GM18526 (cell line): Measurements from ENCODE around the gene TSC2.

Source experiments
- POLR2A ChIP-seq: IDR thresholded peaks from 3 replicates; pipeline ENCODE4 v1.6.1; 2011; ENCODE audit not compliant: insufficient read length; ENCODE audit errors: extremely low read depth

TSC2 gene

GRCh38 chr16:2007081-2007836, 40.5 kb upstream of the TSC2 start:
- no peak for TF ChIP-seq POLR2A

- TF ChIP-seq POLR2A, result no peak
These were observed 39.7 kb upstream of the TSC2 start for GRCh38 chr16:2008009-2008526.

DNA sequence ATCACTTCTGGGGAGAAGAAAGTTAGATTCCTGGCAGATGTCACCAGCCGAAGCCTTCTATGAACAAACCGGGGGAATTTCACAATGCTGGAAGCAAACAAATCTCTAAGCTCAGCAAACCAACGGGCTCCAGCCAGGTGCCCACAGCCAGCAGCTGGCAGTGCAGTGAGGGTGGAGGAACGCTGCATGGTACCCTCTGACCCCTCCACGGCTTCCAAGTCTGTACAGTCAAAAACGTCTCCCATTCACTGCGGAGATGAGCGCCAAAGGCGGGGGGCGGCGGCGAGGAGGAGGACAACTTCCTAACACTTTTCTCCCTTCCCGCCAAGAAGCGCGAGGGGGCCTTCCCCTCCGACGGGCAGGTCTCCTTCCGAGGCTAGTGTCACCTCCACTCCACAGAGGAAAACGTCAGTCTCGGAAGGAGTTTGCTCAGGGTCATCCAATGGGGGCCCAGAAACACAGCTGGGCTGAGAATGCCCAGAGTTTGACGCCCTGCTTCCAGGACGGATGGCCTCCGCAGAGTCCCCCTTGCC, 39.1 kb upstream of the TSC2 start:
- TF ChIP-seq POLR2A, result no peak

- TF ChIP-seq POLR2A, result no peak
These were observed 38.5 kb upstream of the TSC2 start for GRCh38 chr16:2009164-2009711.

DNA sequence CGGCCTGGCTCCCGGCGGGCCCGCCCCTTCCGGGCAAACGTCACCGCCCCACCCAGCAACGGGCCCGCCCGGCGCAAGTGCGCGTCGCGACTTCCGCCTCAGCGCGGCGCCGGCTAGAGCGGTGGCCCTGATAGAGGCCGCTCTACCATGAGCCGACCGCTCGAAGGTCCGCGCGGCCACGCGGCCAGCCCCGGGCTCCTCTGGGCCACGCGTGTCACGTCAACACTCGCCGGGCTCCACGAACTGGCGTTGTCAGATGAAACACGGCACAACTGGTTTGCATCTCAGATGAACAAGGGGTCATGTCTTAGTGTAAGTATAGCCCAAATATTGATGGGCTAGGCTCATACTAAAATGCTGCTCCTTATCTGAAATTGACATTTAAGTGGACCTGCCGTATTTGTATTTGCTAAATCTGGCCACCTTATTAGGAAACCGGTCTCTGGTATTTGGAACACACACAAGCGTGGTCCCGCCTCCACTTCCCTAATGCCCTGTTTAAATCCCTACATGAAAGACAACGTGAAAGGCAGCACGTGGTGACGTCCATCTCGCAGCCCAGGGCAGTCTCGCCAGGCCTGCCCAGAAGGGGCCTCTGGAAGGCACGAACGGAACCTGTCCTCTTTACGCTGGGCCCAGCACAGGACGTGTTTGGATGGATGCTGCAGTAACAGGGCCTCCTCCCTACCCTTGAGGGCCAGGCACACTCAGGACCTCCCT, 37.8 kb upstream of the TSC2 start, which contains the start of gene ZNF598:
ZNF598 (minus strand) TSS at position 31 of the 720 bp plus-strand sequence.
- TF ChIP-seq POLR2A, result peak; percentile 91

DNA sequence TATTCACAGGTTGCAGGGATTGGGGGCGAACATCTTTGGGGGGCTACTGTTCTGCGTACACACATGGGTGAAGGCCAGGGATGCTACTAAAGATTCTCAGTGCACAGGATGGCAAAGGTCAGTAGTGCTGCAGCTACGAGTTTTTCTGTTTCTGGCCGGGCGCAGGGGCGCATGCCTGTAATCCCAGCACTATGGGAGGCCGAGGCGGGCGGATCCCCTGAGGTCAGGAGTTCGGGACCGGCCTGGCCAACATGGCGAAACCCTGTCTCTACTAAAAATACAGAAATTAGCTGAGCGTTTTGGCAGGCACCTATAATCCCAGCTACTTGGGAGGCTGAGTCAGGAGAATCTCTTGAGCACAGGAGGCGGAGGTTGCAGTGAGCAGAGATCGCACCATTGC, 34.3 kb upstream of the TSC2 start:
- no peak for TF ChIP-seq POLR2A

DNA sequence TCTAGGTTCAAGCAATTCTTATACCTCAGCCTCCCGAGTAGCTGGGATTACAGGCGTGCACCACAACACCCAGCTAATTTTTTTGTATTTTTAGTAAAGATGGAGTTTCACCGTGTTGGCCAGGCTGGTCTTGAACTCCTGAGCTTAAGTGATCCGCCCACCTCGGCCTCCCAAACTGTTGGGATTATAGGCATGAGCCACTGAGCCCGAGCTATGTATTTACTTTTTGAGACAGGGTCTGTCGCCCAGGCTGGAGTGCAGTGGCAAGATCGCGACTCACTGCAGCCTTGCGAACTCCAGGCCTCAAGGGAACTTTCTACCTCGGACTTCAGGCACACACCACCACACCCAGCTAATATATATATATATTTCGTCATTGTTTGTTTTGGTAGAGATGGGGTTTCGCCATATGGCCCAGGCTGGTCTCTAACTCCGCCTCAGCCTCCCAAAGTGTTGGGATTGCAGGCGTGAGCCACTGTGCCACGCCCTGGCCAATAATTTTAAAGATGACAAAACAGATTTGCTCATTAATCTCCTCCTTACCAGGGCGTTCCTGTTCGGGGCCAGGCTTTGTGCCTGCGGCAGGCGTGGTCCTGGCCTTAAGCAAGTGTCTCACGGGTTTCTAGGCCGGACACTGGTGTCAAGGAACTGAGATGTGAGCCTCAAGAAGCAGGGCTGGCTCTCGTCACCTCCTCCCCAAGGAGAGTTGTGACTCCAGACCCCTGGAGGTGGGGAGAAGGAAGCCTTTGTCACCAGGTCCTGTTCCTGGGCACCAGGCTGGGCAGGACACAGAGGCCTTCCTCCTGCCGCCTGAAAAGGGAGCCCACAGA, 32.5 kb upstream of the TSC2 start:
- no peak for TF ChIP-seq POLR2A

DNA sequence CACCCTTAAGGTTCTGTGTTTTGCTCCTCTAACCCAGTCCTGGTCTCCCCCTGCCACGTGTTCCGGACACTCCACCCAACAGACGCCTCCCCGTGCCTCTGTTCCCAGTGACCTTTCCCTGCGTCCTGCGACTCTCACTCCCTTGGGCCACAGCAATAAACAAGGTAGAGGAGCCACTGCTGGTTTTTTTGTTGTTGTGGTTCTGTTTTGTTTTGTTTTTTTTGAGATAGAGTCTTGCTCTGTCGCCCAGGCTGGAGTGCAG, 31.9 kb upstream of the TSC2 start:
- no peak for TF ChIP-seq POLR2A

GRCh38 chr16:2016407-2016922, 31.3 kb upstream of the TSC2 start:
- TF ChIP-seq POLR2A, result no peak

GRCh38 chr16:2019518-2019920, 28.3 kb upstream of the TSC2 start, which contains the start of gene NPW:
NPW (plus strand) TSS chr16:2019785.
- TF ChIP-seq POLR2A, result no peak

GRCh38 chr16:2019921-2020831, 27.6 kb upstream of the TSC2 start:
- no peak for TF ChIP-seq POLR2A

DNA sequence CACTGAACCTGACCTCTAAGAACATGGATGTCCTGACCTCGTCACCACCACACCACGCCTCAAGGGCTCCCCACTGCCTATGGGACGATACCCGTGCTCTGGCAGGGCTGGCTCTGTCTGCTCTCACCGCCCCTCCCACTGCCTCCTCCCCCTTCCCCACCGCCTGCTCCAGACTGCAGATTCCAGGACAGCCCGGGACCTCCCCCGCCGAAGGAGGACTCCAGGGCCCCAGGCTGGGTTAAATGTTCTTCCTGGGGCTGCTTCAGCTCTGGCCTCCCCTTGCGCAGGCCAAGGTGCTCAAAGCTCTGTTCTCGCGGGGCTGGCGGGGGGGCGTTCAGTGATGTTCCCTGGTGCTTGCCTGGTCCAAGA, 25.1 kb upstream of the TSC2 start:
- no peak for TF ChIP-seq POLR2A

- TF ChIP-seq POLR2A, result peak; percentile 36
These were observed 24.4 kb upstream of the TSC2 start for GRCh38 chr16:2023092-2024031.
